ENCODE results near the gene NINL. TPM values are rescaled to one million over a fixed set of nuclear protein-coding genes. Genes with fewer than 3 reads are reported as not detected.

The NINL gene
- total and polyA plus RNA-seq, 2 of the 8 experiments (the other 6 are each of a cell fraction or from before 2014, with no cell fraction given): 15.3 to 30.0 TPM

DNA sequence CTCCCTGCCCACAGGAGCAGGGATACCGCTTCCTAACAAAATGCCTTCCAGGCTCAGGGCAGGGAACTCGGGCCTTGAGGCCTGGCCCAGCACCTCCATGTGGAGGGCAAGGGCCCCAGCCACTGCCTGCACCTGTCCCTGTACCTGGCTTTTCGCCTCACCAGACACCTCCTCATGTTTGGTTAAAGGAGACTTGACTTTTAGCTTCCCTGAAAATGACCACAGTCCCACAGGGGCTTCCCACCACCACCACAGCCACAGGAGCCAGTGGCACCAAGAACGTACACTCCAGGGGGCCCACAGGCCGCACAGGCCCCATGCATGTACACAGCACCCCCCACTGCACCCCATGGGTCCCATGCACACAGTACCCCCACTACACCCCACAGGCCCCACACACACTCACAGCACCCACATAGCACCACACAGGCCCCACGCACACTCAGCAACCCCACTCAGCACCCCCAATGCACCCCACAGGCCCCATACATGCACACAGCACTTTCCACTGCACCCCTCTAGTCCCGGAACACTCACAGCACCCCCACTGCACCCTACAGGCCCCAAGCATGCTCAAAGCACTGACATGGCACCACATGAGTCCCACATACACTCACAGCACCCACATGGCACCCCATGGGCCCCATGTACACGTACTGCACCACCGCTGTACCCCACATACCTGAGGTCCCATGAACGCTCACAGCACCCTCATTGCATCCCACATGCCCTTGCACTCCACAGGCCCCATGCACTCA is 91.4 kb downstream of the NINL start:
- Histone ChIP-seq H3K79me1 (ENCODE audit: low read depth, low read length) (no peaks in the 10 kb centered on the region), H3K4me1 (replicated peaks in 1 of 4; ENCODE audit: control insufficient read depth in 3 of 4, insufficient read depth in 4 of 4, low read length in 3 of 4) (peaks cover 0 to 18% (median 9%) of the 10 kb centered on the region in 4 experiments; a peak in 6 of 7 replicates), H2AFZ (ENCODE audit: low read length) (no peak overlapping the region), H3K18ac (ENCODE audit: extremely low read depth, low read length) (no peak overlapping the region), H3K23ac (ENCODE audit: insufficient read length) (no peak overlapping the region), H2BK20ac (ENCODE audit: low read length) (0 out of 2 replicates have a peak overlapping the region, but pooled peaks have one; percentile 61), H2BK5ac (ENCODE audit: low read depth, low read length) (no peak overlapping the region; the same call in 1 of the 2 replicates), H3K4me3 (ENCODE audit: extremely low read depth in 1 of 4, insufficient read depth in 2 of 4, low read depth in 3 of 4, low read length in 4 of 4) (no peak overlapping the region), H3K79me2 (ENCODE audit: control insufficient read depth in 1 of 2, insufficient read depth in 2 of 2, low read length in 2 of 2) (no peaks in the 10 kb centered on the region), H3K4me2 (ENCODE audit: insufficient read depth in 1 of 2, low read depth in 2 of 2, low read length in 2 of 2) (no peak overlapping the region), H2AK5ac (ENCODE audit: low read depth, low read length) (no peak overlapping the region), H3K27ac (ENCODE audit: low read depth, low read length) (no peak overlapping the region; the same call in 1 of the 2 replicates), H4K20me1 (replicated peaks in 1 of 2; ENCODE audit: control insufficient read depth in 1 of 2, insufficient read depth in 2 of 2, low read length in 2 of 2) (peaks cover 0 to 4% of the 10 kb centered on the region in 2 experiments), H3K23me2 (ENCODE audit: low read depth, low read length) (no peaks in the 10 kb centered on the region), H3K4ac (replicated peaks; ENCODE audit: insufficient read length, low read depth, low read length) (no peak overlapping the region), H4K91ac (replicated peaks; ENCODE audit: insufficient read length, low read length) (no peak overlapping the region), H3K36me3 (ENCODE audit: control insufficient read depth in 2 of 4, insufficient read depth in 4 of 4, low read length in 3 of 4) (peaks cover 0 to 3% (median under 1%) of the 10 kb centered on the region in 4 experiments; a peak in 2 of 8 replicates), H3K56ac (replicated peaks; ENCODE audit: insufficient read length, low read depth, low read length) (no peak overlapping the region), H3K27me3 (replicated peaks in 1 of 4; ENCODE audit: control insufficient read depth in 3 of 4, extremely low read depth in 1 of 4, insufficient read depth in 3 of 4, low read length in 3 of 4) (no peaks in the 10 kb centered on the region), H3K9ac (replicated peaks in 1 of 4; ENCODE audit: extremely low read depth in 1 of 4, low read depth in 3 of 4, low read length in 3 of 4) (no peak overlapping the region), H4K5ac (ENCODE audit: insufficient read length, low read depth, low read length) (no peak overlapping the region), H3K9me3 (ENCODE audit: insufficient read depth in 2 of 2, low read depth in 1 of 2, low read length in 1 of 2) (no peaks in the 10 kb centered on the region), H2BK12ac (ENCODE audit: low read depth, low read length) (no peak overlapping the region), H4K8ac (ENCODE audit: extremely low read depth, insufficient read depth, low read length) (peak overlapping the region; percentile 37), H3K14ac (ENCODE audit: insufficient read length) (no peak overlapping the region), H2BK15ac (ENCODE audit: low read length) (no peak overlapping the region), H2BK120ac (replicated peaks; ENCODE audit: low read depth, low read length) (no peak overlapping the region)
- CTCF ChIA-PET (ENCODE audit: partially characterized antibody): interaction anchor here (0.9 to 2.1 kb wide), 7 partner anchors 12 to 199 kb away, joined by 3 to 10 read pairs (median 4); partner anchors contain the start of gene GINS1
- FAIRE-seq: no peak
- 90% methylated on average over 10 of the region's 10 CpGs; no CpG with 5 or more reads in 1 of the 2 experiments for WGBS, 2 experiments (ENCODE audit: extremely low coverage in 1 of 2, insufficient coverage in 1 of 2, insufficient read length in 1 of 2, insufficient replicate concordance in 2 of 2, low coverage in 1 of 2, low lambda C conversion rate in 2 of 2, missing lambda C conversion rate in 1 of 2)
- POLR2A ChIA-PET (ENCODE audit: partially characterized antibody): interaction anchor here (0.5 to 0.6 kb wide), 2 partner anchors 26 to 86 kb away, joined by 3 read pairs; no protein-coding TSS in a partner anchor
- DNase-seq (ENCODE audit: low read depth in 1 of 2, low spot score in 2 of 2): no peak
- TF ChIP-seq JUND (IDR thresholded peaks at IDR 0.05; ENCODE audit: low read length) (no peak), SIX5 (IDR thresholded peaks at IDR 0.05; ENCODE audit: low read depth, low read length) (no peak), KDM5A (IDR thresholded peaks at IDR 0.05; ENCODE audit: low read length) (no peak), CHD1 (IDR thresholded peaks at IDR 0.05; ENCODE audit: low read depth, low read length) (no peak), TAF1 (IDR thresholded peaks at IDR 0.05; ENCODE audit: low read depth, low read length) (no peak), SRF (IDR thresholded peaks at IDR 0.05; ENCODE audit: low read depth, low read length) (no peak), TBP (IDR thresholded peaks at IDR 0.05; ENCODE audit: low read depth, low read length) (no peak), BCL11A (IDR thresholded peaks at IDR 0.05; ENCODE audit: low read depth in 2 of 2, low read length in 2 of 2) (no peak), RFX5 (IDR thresholded peaks at IDR 0.05; ENCODE audit: borderline replicate concordance, low read depth, low read length) (no peak), CEBPB (IDR thresholded peaks at IDR 0.05; ENCODE audit: low read depth, low read length) (no peak), NANOG (IDR thresholded peaks at IDR 0.05; ENCODE audit: insufficient read depth, low read depth, low read length, poor library complexity, severe bottlenecking) (no peak), CTBP2 (IDR thresholded peaks at IDR 0.05; ENCODE audit: borderline replicate concordance, insufficient read depth, insufficient read length, low read length) (no peak), TEAD4 (IDR thresholded peaks at IDR 0.05; ENCODE audit: low read depth, low read length) (no peak)
